Medulla oblongata (tissue), 1 donor: ENCODE data around the gene RNF2.

ENCODE experiments used
- DNase-seq: peaks from one replicate; pipeline ENCODE4 v3.0.0-alpha.2; 2015; ENCODE audit errors: extremely low spot score

RNF2 gene

GRCh38 chr1:185094761-185095160, 49.4 kb downstream of the RNF2 start:
- no peak for DNase-seq

DNA sequence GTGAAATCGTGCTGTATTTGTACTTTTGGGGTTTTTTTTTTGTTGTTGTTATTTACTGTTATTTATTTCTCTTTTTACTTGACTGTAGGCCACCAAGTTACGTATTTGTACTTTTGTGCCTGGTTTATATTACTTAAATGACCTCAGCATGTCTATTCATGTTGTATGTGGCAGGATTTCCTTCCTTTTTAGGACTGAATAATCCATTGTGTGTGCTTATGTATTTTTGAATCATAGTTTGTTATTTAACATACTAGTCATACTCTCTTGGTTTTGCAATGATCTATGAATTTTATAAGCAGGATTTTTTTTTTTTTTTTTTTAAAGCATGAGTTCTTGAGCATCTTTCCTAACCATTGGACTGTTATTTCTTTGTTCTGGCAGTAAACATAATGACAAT, 51.2 kb downstream of the RNF2 start:
- DNase-seq = no peak

- no peak for DNase-seq
Observed at GRCh38 chr1:185104083-185104482, 58.7 kb downstream of the RNF2 start.

- no peak for DNase-seq
Observed at GRCh38 chr1:185105121-185105520, 59.8 kb downstream of the RNF2 start.

- no peak for DNase-seq
Observed at GRCh38 chr1:185108321-185108720, 63.0 kb downstream of the RNF2 start.

DNA sequence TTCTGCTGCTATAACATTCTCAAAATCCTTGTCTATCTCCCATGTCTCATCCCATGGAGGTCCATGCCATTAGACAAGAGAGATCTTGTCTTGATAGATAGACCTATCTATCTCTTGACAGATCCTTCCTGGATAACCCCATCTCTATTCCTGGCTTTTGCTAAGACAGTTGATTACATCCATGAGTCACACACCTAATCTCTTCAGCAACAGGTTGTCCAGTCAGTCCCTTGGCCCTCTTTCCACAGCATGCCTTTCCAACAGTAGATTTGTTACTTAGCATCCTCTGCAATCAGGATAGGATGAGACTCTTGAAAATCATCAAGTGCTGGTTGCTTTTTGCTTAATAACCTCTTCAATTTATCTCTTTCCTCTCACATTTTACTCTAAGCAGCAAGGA, 64.8 kb downstream of the RNF2 start:
- DNase-seq = no peak

DNA sequence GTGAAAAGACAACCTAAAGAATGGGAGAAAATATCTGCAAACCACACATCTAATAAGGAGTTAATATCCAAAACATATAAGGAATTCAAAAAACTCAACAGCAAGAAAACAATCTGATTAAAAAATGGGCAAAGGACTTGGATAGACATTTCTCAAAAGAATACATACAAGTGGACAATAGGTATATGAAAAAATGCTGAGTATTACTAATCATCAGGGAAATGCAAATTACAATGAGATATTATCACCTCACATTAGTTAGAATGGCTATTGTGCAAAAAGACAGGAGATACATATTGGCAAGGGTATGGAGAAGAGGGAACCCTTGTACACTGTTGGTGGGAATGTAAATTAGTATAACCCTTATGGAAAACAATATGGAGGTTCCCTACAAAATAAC, 66.5 kb downstream of the RNF2 start:
- DNase-seq = no peak

DNA sequence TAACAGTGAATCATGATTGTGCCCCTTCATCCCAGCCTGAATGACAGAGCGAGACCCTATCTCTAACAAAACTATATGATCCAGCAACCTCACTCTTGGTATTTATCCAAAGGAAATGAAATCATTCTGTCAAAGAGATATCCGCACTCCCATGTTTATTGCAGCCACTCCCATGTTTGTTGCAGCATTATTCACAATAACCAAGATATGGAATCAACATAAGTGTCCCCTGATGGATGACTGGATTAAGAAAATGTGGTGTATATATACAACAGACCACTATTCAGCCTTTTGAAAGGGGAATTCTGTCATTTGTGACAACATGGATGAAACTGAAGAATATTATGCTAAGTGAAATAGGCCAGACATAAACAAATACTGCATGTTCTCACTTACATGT, 67.0 kb downstream of the RNF2 start:
- no peak for DNase-seq

- DNase-seq = no peak
Observed at GRCh38 chr1:185129708-185130107, 84.3 kb downstream of the RNF2 start.

GRCh38 chr1:185132534-185132933, 87.2 kb downstream of the RNF2 start:
- no peak for DNase-seq

DNA sequence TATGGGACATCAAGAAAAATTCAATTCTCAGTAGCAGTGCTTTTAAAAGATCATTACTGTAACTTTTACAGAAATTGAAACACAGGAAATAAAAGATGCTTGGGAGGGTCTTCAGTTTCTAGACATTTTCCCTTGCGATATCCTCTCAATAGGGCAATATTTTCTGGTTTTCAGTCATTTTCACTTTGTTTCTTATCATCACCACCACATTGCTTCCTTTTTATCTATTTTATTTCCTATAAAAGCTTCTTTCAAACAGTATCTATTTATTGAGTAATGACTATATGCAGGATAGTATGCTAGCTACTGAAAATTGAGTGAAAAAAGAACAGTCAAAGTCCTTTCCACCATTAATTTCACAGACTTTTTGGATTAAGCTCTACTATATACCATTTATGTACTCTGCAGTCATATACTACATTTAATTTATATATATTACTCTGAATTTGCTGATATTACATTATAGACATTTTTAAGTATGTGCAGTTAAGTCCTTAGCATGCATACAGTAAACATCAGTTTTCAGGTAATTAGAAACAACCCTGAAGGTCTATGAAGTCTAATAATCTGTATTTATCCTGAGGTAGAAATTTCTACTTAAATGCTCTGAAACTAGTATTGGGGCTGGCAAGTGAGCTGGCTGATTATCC, 92.7 kb downstream of the RNF2 start:
- DNase-seq = no peak

DNA sequence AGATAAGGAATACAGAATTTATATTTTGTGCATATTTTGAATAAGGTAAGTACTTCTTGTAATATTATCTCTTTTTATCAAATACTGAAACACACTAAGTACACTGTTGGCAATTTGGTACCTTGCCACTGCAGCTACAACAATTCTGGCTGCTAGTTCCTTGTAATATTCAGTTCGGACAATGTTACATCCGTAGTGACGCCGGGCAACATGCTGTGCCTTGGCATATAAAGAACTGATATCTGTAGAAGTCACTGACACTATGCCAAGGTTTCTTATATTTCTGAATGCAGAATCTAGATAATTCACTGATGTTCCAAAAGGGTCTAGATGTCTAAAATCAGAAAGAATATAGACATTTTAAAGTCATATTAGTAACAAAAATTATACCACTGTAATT, 93.9 kb downstream of the RNF2 start:
- no peak for DNase-seq

DNA sequence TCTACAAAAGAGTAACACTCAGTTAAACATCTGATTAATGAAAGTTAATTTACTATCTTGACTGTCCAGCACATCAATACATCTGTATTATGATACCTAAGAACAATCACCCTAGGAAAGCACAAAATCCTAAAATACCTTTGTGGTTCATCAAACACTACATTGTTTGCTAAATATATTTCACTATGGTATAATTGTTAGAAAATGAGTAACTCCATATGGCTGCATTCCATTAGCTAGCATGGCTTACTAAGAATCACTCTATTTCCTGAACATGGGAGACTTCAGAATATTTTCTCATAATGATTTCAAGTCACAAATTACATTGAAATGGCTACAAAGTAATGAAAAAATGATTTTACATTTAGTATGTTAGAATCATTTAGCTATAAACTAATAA, 98.9 kb downstream of the RNF2 start:
- no peak for DNase-seq

DNA sequence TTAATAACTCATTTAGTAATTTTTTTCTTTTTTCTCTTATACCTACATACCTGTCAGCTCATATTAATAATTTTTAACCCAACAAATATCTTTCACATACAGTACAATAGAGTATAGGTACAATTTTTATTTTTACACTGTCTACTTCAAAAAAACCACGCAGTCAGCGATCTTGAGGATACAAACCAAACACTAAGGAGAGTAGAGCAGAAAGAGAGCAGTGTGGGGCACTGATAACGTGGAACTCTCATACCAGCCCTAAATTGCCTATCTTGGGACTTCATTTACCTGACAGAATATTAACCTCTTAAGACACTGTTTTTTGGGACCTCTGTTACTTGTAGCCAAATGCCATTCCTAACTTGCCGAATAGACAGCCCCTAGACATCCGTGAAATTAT, 105.9 kb downstream of the RNF2 start:
- no peak for DNase-seq
